Body of pancreas (tissue), 4 donors: ENCODE data around the gene MMP24. TPM values are rescaled to one million over a fixed set of nuclear protein-coding genes. Genes with fewer than 3 reads are reported as not detected.

Experiments used
- ATAC-seq: fragments of 150-250 bp; one replicate; pipeline ENCODE4 v1.9.1; 2016
- DNase-seq, 4 donors: peaks; one replicate each; pipeline ENCODE4 v3.0.0-alpha.2; 2019
- H3K27ac ChIP-seq, 4 donors: fragments of 200-600 bp; sonication (generic); 1 replicate in 3 of 4; 2 replicates in 1 of 4; pipeline versions ENCODE4 v1.5.1 to v1.6.1; 2016 to 2019; ENCODE audit warnings: mild to moderate bottlenecking in 1 of 4, mixed read lengths in 1 of 4, moderate library complexity in 1 of 4
- H3K27me3 ChIP-seq, 2 donors: fragments of 200-600 bp; sonication (generic); one replicate each; pipeline ENCODE4 v1.6.0; 2016; ENCODE audit warnings: mild to moderate bottlenecking in 1 of 2
- H3K36me3 ChIP-seq, 2 donors: fragments of 200-600 bp; sonication (generic); replicated peaks in 1 of 2; 2 replicates each; pipeline ENCODE4 v1.5.1; 2016; ENCODE audit warnings: low read depth in 2 of 2; ENCODE audit not compliant: insufficient read depth in 1 of 2
- H3K4me1 ChIP-seq: fragments of 200-600 bp; sonication (generic); one replicate; pipeline ENCODE4 v1.6.0; 2016
- H3K4me3 ChIP-seq, 2 donors: fragments of 200-600 bp; sonication (generic); 1 replicate in 1 of 2; 2 replicates in 1 of 2; pipeline ENCODE4 v1.5.1; 2016 to 2019
- H3K9me3 ChIP-seq, 3 donors: fragments of 200-600 bp; sonication (generic); 1 replicate in 2 of 3; 2 replicates in 1 of 3; pipeline ENCODE4 v1.5.1; 2016
- CTCF ChIP-seq, 7 experiments: fragments of 450-650 bp in 4 of 7; fragments of 200-600 bp in 3 of 7; sonication (generic) in 3 of 7; IDR thresholded peaks; one replicate each; pipeline ENCODE4 v1.5.1; 2016 to 2019; ENCODE audit warnings: antibody characterized with exemption in 7 of 7
- POLR2A ChIP-seq, 3 donors: fragments of 450-650 bp; IDR thresholded peaks; one replicate each; pipeline ENCODE4 v1.6.1; 2016; ENCODE audit warnings: antibody characterized with exemption in 3 of 3, mild to moderate bottlenecking in 2 of 3
- WGBS, 2 donors: methylation state at CpG; one replicate each; pipeline ENCODE4 v1.1.5; 2017; 5-methylcytosine and 5-hydroxymethylcytosine counted together
- intact Hi-C: fragments of 100-400 bp; cut with DNase I; formaldehyde crosslinking; loops from one replicate; pipeline ENCODE4 v1.15.1; 2023
- total RNA-seq, 2 donors: library from RNA; depleted of rRNA; stranded (reverse); fragments of >200 nt; gene quantifications; one replicate each; pipeline ENCODE4 v1.1.0, GENCODE V29; 2016

The MMP24 gene
- total RNA-seq, 2 donors from 2014 or later, result 3.0 to 9.3 TPM

DNA sequence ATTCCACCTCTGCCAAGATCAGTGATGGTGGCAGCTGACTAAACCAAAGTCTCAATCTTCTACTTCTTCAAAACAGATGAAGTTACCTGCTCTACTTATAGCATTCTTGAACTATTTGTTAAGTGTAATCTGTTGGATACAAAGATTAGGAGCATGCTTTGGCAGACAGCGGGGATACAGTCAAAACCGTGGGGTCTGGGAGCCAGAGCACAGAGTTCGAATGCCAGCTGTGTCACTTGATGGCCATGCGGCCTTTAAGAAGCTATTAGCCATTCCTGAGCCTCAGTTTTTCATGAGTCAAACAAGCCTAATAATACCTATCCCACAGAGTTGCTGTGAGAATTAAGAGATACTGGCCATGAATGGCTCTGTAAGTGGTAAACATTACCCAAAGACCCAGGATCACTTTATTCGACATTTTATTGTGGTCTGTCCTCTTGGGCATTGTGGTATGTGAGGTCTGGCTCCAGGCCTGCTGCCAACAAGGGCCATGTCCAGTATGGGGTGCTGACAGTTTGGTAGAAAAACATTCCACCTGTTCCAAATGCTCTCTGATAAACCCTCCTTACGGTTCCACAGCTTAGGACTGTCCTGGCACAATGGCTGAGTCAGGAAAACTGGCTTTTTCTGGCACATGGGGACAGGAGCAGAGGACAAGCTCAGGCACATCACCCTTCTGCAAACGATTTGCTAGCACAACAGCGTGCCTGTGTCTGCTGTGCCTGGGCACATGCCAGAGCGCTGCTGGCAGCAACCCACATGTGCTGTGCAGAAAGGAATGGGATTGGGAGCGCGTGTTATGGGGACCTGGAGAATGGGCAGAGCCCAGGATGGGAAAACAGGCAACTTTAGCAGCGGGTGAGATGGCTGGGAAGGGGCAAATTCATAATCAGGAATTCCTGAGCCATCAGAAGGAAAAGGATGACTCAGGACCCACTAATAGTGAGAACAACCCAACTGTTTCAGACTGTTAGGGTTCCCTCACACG is 81.5 kb downstream of the MMP24 start:
- no peaks in the 10 kb centered on the region for H3K27me3 ChIP-seq
- DNase-seq (peak; percentile 50 to 72 (median 62)), ATAC-seq (peak; percentile 70)
- H3K9me3 ChIP-seq, result no peaks in the 10 kb centered on the region
- TF ChIP-seq CTCF (IDR thresholded peaks at IDR 0.05) (no peak), POLR2A (IDR thresholded peaks at IDR 0.05) (no peak)
- WGBS, 2 donors, result 54 to 57% methylated on average over 13 of the region's 13 CpGs
- no peaks in the 10 kb centered on the region for H3K36me3 ChIP-seq
- peaks cover 24% of the 10 kb centered on the region for H3K4me1 ChIP-seq
- H3K27ac ChIP-seq, result peak overlapping the region in 3 of 4 donors; percentile 23 to 35 (median 35)
- no peak overlapping the region for H3K4me3 ChIP-seq
- intact Hi-C loops, result no loop called here

GRCh38 chr20:35311409-35311808 is 84.9 kb downstream of the MMP24 start:
- intact Hi-C loops, result no loop called here
- H3K9me3 ChIP-seq, result no peaks in the 10 kb centered on the region
- peaks cover 16% of the 10 kb centered on the region for H3K4me1 ChIP-seq
- no peaks in the 10 kb centered on the region for H3K27me3 ChIP-seq
- no peaks in the 10 kb centered on the region for H3K36me3 ChIP-seq
- TF ChIP-seq CTCF (IDR thresholded peaks at IDR 0.05) (no peak), POLR2A (IDR thresholded peaks at IDR 0.05) (no peak)
- no peak for DNase-seq
- no peak overlapping the region for H3K4me3 ChIP-seq
- no peak overlapping the region for H3K27ac ChIP-seq
- WGBS, 2 donors, result 88 to 96% methylated on average over 2 of the region's 2 CpGs
- ATAC-seq, result no peak

DNA sequence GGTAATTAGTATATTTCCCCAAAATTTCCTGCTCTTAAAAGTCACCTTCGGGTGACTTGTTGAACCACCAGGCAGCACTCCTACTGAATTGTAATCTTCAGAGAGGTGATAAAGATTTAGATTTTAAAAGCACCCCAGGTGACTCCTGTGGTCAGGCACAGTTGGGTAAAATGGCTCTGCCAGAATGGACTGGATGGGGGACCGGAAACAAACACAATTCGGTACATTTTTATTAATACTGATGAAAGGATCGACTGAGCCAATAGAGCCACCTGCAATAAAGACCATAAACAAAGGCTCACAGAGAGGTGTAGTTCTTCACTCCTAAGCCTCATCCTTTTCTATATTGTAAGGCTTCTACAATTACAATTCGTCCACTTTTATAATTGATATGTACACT is 85.3 kb downstream of the MMP24 start:
- 81 to 86% methylated on average over 5 of the region's 5 CpGs for WGBS, 2 donors
- Histone ChIP-seq H3K4me1 (peaks cover 14% of the 10 kb centered on the region), H3K27ac (no peak overlapping the region), H3K36me3 (no peaks in the 10 kb centered on the region), H3K4me3 (no peak overlapping the region), H3K9me3 (no peaks in the 10 kb centered on the region), H3K27me3 (no peaks in the 10 kb centered on the region)
- intact Hi-C loops, result no loop called here
- DNase-seq (no peak), ATAC-seq (no peak)
- TF ChIP-seq POLR2A (IDR thresholded peaks at IDR 0.05) (no peak), CTCF (IDR thresholded peaks at IDR 0.05) (no peak)

GRCh38 chr20:35312318-35312717 is 85.8 kb downstream of the MMP24 start:
- WGBS, 2 donors, result 84 to 88% methylated on average over 1 of the region's 1 CpG
- no peak for DNase-seq
- Histone ChIP-seq H3K36me3 (no peaks in the 10 kb centered on the region), H3K27ac (no peak overlapping the region), H3K9me3 (no peaks in the 10 kb centered on the region), H3K4me3 (no peak overlapping the region), H3K27me3 (no peaks in the 10 kb centered on the region), H3K4me1 (peaks cover 9% of the 10 kb centered on the region)
- intact Hi-C loops, result no loop called here
- no peak for ATAC-seq
- TF ChIP-seq POLR2A (IDR thresholded peaks at IDR 0.05) (no peak), CTCF (IDR thresholded peaks at IDR 0.05) (no peak)
